ENCODE measurements around the gene SUMO3. TPM values are rescaled to one million over a fixed set of nuclear protein-coding genes. Genes with fewer than 3 reads are reported as not detected.
A peak's percentile ranks its signal among the peaks of the same experiment; 100 is the strongest.

Gene SUMO3
- total RNA-seq, 2 experiments from 2014 or later = 81.5 to 82.6 TPM

- Mint-ChIP-seq H3K27me3 (no peaks in the 10 kb centered on the region), H3K27ac (no peak overlapping the region), H3K4me1 (peaks cover 21% of the 10 kb centered on the region), H3K9me3 (no peaks in the 10 kb centered on the region), H3K4me3 (no peak overlapping the region), H3K36me3 (peaks cover 7% of the 10 kb centered on the region)
- DNase-seq (no peak), ATAC-seq (ENCODE audit: low read depth) (no peak)
- POLR2A ChIA-PET = no interaction called here
Observed at GRCh38 chr21:44767834-44768831, 49.7 kb downstream of the SUMO3 start.

GRCh38 chr21:44766818-44767354 is 51.0 kb downstream of the SUMO3 start:
- peaks cover 17% of the 10 kb centered on the region for H3K4me1 Mint-ChIP-seq
- H3K36me3 Mint-ChIP-seq = peaks cover 2% of the 10 kb centered on the region
- POLR2A ChIA-PET = interaction anchor here (0.6 kb wide), 1 partner anchor 422 kb away, joined by 3 read pairs; no protein-coding TSS in a partner anchor
- H3K4me3 Mint-ChIP-seq = no peak overlapping the region
- H3K9me3 Mint-ChIP-seq = no peaks in the 10 kb centered on the region
- ATAC-seq (ENCODE audit: low read depth) (no peak), DNase-seq (no peak)
- H3K27ac Mint-ChIP-seq = peak overlapping the region; percentile 74
- H3K27me3 Mint-ChIP-seq = no peaks in the 10 kb centered on the region

- no peaks in the 10 kb centered on the region for H3K27me3 Mint-ChIP-seq
- ATAC-seq (ENCODE audit: low read depth) (no peak), DNase-seq (no peak)
- H3K4me1 Mint-ChIP-seq = peaks cover 19% of the 10 kb centered on the region
- no peaks in the 10 kb centered on the region for H3K9me3 Mint-ChIP-seq
- peaks cover 2% of the 10 kb centered on the region for H3K36me3 Mint-ChIP-seq
- H3K27ac Mint-ChIP-seq = peak overlapping the region; percentile 91
- peak overlapping the region; percentile 71 for H3K4me3 Mint-ChIP-seq
- POLR2A ChIA-PET = interaction anchor here (1.2 kb wide), 1 partner anchor 35 kb away, joined by 3 read pairs; no protein-coding TSS in a partner anchor
Observed at GRCh38 chr21:44766014-44766817, 51.6 kb downstream of the SUMO3 start.

DNA sequence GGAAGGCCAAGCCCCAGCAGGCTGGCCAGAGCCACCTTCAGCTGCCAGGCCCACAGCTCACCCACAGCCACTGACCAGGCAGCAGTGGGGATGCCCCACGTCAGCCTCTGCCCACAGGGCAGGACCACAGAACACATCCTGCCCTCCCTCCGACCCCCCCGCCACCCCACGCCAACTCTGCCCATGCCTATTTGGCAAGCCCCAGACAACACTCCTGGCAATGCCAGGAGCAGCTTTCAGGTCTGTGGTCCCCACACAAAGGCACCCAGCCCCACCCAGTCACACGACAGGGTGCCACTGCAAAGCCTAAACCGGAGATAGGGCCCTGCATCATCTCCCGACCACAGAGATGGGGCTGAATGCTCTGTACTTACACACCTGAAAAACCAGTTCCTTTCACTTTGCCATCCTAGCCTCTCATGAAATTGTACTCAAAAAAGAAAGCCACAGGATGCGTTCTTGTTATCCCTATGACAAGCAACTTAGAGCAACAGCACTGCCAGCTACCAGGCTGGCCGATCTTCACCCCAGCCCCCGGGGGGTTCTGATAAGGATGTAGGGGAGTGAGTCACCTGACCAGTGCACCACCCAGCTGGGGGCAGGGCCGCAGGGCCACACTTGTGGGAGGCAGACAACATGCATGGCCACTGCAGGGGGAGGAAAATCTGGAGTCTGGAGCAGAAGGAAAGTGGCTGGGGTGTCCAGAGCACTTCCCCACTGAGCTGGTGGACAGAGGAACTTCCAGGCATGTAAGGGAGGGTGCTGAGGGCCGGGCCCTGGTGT is 52.4 kb downstream of the SUMO3 start:
- DNase-seq = peak; percentile 53
- POLR2A ChIA-PET = interaction anchor here (1.1 to 1.2 kb wide), 2 partner anchors 36 to 108 kb away, joined by 3 read pairs; partner anchors contain the start of gene KRTAP12-3
- Mint-ChIP-seq H3K27ac (peak overlapping the region; percentile 91), H3K9me3 (no peaks in the 10 kb centered on the region), H3K4me1 (peaks cover 19% of the 10 kb centered on the region), H3K36me3 (peaks cover 2% of the 10 kb centered on the region), H3K4me3 (peak overlapping the region; percentile 71), H3K27me3 (no peaks in the 10 kb centered on the region)
- ATAC-seq (ENCODE audit: low read depth) = peak; percentile 88

GRCh38 chr21:44764319-44765230 is 53.3 kb downstream of the SUMO3 start:
- no peak for ATAC-seq (ENCODE audit: low read depth)
- DNase-seq = no peak
- H3K27me3 Mint-ChIP-seq = no peaks in the 10 kb centered on the region
- H3K36me3 Mint-ChIP-seq = peaks cover 2% of the 10 kb centered on the region
- H3K4me3 Mint-ChIP-seq = peak overlapping the region; percentile 71
- H3K27ac Mint-ChIP-seq = peak overlapping the region; percentile 91
- H3K4me1 Mint-ChIP-seq = peaks cover 19% of the 10 kb centered on the region
- POLR2A ChIA-PET = interaction anchor here (1.1 kb wide), 1 partner anchor 107 kb away, joined by 3 read pairs; the partner anchor contains the start of gene KRTAP12-3
- H3K9me3 Mint-ChIP-seq = no peaks in the 10 kb centered on the region

DNA sequence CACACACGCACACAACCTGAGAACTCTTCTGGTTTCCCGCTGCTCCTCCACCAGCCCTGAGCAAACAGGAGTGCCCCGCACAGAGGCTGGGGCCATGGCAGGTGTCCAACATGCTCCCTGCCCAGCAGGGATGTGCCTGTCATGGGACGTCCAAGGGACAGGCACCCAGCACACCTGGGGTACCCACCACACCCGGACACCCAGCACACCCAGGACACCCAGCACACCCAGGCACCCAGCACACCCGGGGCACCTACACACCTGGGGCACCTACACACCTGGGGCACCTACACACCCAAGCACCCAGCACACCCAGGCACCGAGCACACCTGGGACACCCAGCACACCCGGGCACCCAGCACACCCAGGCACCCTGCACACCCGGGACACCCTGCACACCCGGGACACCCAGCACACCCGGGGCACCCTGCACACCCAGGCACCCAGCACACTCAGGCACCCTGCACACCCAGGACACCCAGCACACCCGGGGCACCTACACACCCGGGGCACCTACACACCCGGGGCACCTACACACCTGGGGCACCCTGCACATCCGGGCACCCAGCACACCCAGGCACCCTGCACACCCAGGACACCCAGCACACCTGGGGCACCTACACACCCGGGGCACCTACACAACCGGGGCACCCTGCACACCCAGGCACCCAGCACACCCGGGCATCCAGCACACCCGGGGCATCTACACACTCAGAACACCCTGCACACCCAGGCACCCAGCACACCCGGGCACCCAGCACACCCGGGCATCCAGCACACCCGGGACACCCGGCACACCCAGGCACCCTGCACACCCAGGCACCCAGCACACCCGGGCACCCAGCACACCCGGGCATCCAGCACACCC is 54.2 kb downstream of the SUMO3 start:
- peaks cover 2% of the 10 kb centered on the region for H3K36me3 Mint-ChIP-seq
- H3K4me3 Mint-ChIP-seq = no peak overlapping the region
- DNase-seq (no peak), ATAC-seq (ENCODE audit: low read depth) (no peak)
- H3K4me1 Mint-ChIP-seq = peaks cover 19% of the 10 kb centered on the region
- no peaks in the 10 kb centered on the region for H3K9me3 Mint-ChIP-seq
- H3K27ac Mint-ChIP-seq = no peak overlapping the region
- no peaks in the 10 kb centered on the region for H3K27me3 Mint-ChIP-seq
- POLR2A ChIA-PET = no interaction called here

DNA sequence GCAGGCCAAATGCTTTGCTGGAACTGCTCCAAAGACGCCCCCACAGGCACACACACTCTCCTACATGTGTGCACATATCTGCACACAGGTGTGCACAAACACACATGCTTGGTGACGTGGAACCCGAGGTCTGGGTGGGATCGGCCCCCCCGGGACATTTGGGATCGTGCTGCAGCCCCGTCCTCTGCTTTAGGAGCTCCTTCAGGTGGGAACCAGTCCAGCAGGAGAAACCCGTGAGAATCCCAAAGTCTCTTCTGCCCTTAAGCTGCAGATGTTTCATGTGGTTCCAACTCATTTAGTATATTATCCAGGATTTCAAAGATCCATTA is 54.8 kb downstream of the SUMO3 start:
- Mint-ChIP-seq H3K27me3 (no peaks in the 10 kb centered on the region), H3K4me1 (peaks cover 19% of the 10 kb centered on the region), H3K36me3 (peaks cover 2% of the 10 kb centered on the region), H3K27ac (no peak overlapping the region), H3K9me3 (no peaks in the 10 kb centered on the region), H3K4me3 (no peak overlapping the region)
- no peak for ATAC-seq (ENCODE audit: low read depth)
- no peak for DNase-seq
- POLR2A ChIA-PET = no interaction called here

GRCh38 chr21:44762221-44763049 is 55.4 kb downstream of the SUMO3 start:
- no peak overlapping the region for H3K27ac Mint-ChIP-seq
- no peaks in the 10 kb centered on the region for H3K27me3 Mint-ChIP-seq
- no peak for DNase-seq
- no peak overlapping the region for H3K4me3 Mint-ChIP-seq
- no peaks in the 10 kb centered on the region for H3K9me3 Mint-ChIP-seq
- H3K36me3 Mint-ChIP-seq = peaks cover 2% of the 10 kb centered on the region
- peaks cover 19% of the 10 kb centered on the region for H3K4me1 Mint-ChIP-seq
- ATAC-seq (ENCODE audit: low read depth) = no peak
- POLR2A ChIA-PET = no interaction called here

GRCh38 chr21:44761747-44762208 is 56.1 kb downstream of the SUMO3 start:
- no peaks in the 10 kb centered on the region for H3K27me3 Mint-ChIP-seq
- DNase-seq (no peak), ATAC-seq (ENCODE audit: low read depth) (no peak)
- H3K36me3 Mint-ChIP-seq = peaks cover 2% of the 10 kb centered on the region
- no peaks in the 10 kb centered on the region for H3K9me3 Mint-ChIP-seq
- peaks cover 18% of the 10 kb centered on the region for H3K4me1 Mint-ChIP-seq
- POLR2A ChIA-PET = no interaction called here
- H3K27ac Mint-ChIP-seq = no peak overlapping the region
- no peak overlapping the region for H3K4me3 Mint-ChIP-seq

DNA sequence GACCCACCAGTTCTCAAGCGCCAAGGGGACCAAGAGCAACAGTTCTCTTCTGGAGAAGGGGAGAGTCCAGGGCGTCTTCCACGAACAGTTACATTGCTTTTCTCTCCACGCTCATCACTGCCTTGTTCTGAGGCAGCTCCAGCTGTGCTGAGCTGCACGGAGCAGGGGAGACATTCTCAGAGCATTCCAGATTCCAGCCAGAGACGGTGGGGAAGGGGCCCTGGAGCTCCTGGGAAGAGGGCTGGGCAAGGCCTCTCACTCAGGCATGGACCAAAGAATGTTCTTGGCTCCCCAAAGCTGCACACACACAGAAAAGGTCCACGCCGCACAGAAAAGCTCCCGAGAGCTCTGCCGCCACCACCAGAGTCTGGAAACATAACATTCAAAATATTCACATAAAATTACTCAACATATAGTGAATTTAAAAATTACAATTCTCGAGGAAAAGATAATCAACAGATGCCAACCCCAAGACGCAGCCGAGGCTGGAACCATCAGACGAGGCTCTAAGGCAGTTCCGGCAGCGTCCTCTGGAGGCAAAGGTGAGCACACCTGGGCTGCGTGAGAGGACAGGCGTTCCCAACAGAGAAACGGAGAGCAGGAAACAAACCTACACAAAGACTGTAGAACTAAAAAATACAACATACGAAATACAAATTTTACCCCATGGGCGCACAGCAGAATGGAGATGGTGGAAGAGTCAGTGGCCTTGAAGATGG is 56.7 kb downstream of the SUMO3 start:
- POLR2A ChIA-PET = no interaction called here
- no peak for ATAC-seq (ENCODE audit: low read depth)
- DNase-seq = no peak
- Mint-ChIP-seq H3K27ac (no peak overlapping the region), H3K36me3 (peaks cover 2% of the 10 kb centered on the region), H3K9me3 (no peaks in the 10 kb centered on the region), H3K4me3 (no peak overlapping the region), H3K4me1 (peaks cover 12% of the 10 kb centered on the region), H3K27me3 (no peaks in the 10 kb centered on the region)

Data from activated naive CD8-positive, alpha-beta T cell treated with anti-CD3 and anti-CD28 coated beads, Interleukin-2, amount 10 ng/mL, durations not matched to agents 7 days and 5 days (primary cell).